Umbilical cord (tissue), 2 donors: ENCODE measurements around the gene CD72. TPM values are rescaled to one million over a fixed set of nuclear protein-coding genes. Genes with fewer than 3 reads are reported as not detected.
"Not testable (repeated sequence)": the region's sequence is repeated elsewhere in the genome, so short reads cannot be mapped to it uniquely, and the experiment has no call there.

Experiments
- DNase-seq: peaks from one replicate; pipeline ENCODE4 v3.0.0-alpha.2; 2015; ENCODE audit warnings: low spot score
- total RNA-seq: library from RNA; depleted of rRNA; stranded (reverse); fragments of >200 nt; gene quantifications from one replicate; pipeline ENCODE4 v1.2.3, GENCODE V29; 2014; ENCODE audit warnings: low replicate concordance; ENCODE audit not compliant: insufficient read depth

The CD72 gene
- total RNA-seq, 1 donor from 2014 or later = 2.6 TPM

- DNase-seq = no peak
Observed at GRCh38 chr9:35649431-35650340, 31.5 kb upstream of the CD72 start.

DNA sequence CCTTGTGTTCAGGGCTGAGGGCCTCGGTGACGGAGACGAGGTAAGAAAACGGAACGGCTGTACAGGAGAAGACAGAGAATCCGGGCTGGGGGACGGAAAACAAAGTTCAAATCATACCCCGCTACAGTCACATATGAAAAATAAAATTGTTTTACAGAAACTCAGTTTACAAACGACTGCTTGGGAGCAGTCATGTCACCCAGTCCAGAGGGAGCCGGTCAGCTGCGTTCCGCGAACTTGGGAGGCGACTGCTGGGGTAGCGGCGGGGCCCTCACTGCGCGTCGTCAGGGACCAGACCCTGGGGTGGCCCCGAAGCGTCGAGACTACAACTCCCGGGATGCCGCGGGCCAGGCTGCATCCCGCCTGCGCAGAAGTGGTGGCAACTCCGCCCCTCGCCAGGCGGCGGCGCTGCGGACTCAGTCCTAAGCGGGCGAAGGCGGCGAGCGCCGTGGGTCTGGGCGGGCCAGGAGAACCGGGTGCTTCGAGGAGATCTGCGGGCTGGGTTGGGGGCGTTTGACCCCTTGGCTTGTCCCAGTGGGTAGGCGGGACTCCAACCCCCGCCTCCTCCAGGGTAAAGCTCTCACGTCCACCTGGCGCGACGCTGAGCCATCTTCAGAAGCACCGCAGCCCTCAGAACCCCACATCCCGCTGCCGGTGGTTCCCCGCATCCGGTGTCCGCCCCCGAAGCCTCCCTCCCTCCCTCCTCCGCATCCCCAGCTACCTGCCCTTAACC is 28.5 kb upstream of the CD72 start:
- DNase-seq = peak; percentile 96

GRCh38 chr9:35646153-35646532 is 27.9 kb upstream of the CD72 start:
- DNase-seq = no peak

DNA sequence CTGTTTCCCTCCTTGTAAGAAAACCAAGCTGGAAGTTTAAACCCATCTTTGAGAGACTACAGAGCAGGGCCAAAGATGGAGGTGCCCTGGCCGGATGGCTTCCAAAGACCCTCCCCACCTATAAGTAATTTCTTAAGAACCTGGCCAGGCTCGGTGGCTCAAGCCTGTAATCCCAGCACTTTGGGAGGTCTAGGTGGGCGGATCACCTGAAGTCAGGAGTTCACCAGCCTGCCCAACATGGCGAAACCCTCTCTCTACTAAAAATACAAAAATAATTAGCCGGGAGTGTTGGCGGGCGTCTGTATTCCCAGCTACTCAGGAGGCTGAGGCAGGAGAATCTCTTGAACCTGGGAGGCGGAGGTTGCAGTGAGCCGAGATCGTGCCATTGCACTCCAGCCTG is 27.5 kb upstream of the CD72 start:
- DNase-seq = not testable (repeated sequence)

DNA sequence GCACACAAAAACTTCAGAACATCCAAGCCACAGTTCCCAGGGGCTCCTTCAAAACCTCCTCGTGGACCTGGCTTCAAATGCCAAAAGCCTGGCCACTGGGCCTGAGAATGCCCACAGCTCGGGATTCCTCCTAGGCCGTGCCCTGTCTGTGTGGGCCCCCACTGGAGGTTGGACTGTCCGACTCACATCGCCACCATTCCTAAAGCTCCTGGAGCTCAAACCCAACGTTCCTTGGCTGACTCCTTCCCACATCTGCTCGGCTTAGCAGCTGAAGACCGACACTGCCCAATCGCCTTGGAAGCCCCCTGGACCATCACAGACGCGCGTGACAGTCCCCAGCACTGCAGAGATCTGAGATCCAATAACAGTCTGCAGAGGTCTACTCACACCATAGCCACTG is 24.8 kb upstream of the CD72 start:
- DNase-seq = no peak

DNA sequence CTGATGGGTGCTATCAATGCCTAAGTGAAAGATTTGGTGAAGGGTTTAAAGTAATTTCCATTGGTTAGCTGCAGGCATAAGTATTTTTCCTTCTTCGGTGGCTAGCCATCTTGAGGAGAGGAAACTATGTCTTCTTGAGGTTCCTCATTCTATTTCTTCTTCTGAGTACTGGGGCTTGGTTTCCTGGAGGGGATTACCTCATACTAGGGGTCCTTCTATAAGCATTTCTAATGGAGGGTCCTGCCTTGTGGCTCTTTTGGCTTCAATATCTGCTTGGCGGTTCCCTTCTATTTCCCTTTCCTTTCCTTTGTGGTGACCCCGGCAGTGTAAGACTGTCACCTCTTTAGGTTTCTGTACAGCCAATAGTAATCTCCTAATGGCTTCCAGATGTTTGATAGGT is 23.3 kb upstream of the CD72 start:
- DNase-seq = not testable (repeated sequence)

- not testable (repeated sequence) for DNase-seq
Observed at GRCh38 chr9:35640431-35640830, 22.2 kb upstream of the CD72 start.

GRCh38 chr9:35639631-35640030 is 21.4 kb upstream of the CD72 start:
- DNase-seq = no peak

- not testable (repeated sequence) for DNase-seq
Observed at GRCh38 chr9:35639225-35639624, 21.0 kb upstream of the CD72 start.

DNA sequence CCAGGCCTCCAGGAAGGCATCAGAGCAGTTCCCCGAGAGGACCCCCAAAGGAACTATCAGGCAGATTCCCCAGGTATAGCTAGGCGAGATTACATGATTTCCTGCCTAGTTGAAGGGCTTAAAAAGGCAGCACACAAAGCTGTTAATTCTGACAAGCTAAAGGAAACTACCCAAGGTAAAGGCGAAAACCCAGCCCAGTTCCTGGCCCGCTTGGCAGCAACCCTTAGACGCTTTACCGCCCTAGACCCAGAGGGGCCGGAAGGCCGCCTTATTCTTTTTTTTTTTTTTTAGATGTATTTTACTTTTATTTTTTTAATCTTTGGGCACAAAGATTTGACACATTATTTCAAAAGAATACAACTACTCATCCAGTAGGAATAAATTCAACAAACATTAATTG is 20.5 kb upstream of the CD72 start:
- DNase-seq = not testable (repeated sequence)

GRCh38 chr9:35637427-35637955 is 19.3 kb upstream of the CD72 start:
- not testable (repeated sequence) for DNase-seq

DNA sequence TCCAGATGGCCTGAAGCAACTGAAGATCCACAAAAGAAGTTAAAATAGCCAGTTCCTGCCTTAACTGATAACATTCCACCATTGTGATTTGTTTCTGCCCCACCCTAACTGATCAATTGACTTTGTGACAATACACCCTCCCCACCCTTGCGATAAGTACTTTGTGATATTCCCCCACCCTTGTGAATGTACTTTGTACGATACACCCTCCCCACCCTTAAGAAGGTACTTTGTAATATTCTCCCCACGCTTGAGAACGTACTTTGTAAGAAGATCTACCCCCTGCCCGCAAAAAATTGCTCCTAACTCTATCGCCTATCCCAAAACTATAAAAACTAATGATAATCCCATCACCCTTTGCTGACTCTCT is 18.6 kb upstream of the CD72 start:
- not testable (repeated sequence) for DNase-seq

GRCh38 chr9:35636135-35636876 is 18.1 kb upstream of the CD72 start:
- no peak for DNase-seq

DNA sequence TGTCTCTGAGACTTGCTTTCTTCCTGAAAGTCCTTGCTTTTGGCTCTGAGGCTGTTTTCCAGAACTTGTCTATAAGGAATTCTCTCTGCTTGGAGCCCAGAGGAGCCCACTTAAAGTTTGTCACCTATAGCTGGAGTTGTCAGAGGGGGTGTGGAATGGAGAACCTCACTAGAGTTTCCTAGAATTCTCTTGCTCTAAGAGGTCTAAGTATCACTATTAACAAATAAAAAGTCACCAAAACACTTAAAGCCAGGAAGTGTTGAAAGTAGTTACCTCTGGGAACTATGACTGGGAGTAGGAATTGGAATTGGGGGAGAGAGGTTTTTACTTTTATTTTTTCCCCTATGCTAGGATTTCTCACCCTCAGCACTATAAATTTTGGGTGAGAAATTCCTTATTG is 17.5 kb upstream of the CD72 start:
- no peak for DNase-seq

GRCh38 chr9:35629597-35629996 is 11.4 kb upstream of the CD72 start:
- DNase-seq = no peak

GRCh38 chr9:35628389-35628991 is 10.3 kb upstream of the CD72 start:
- no peak for DNase-seq

GRCh38 chr9:35627575-35627974 is 9.4 kb upstream of the CD72 start:
- DNase-seq = no peak

- no peak for DNase-seq
Observed at GRCh38 chr9:35619800-35620158, 1.6 kb upstream of the CD72 start.

DNA sequence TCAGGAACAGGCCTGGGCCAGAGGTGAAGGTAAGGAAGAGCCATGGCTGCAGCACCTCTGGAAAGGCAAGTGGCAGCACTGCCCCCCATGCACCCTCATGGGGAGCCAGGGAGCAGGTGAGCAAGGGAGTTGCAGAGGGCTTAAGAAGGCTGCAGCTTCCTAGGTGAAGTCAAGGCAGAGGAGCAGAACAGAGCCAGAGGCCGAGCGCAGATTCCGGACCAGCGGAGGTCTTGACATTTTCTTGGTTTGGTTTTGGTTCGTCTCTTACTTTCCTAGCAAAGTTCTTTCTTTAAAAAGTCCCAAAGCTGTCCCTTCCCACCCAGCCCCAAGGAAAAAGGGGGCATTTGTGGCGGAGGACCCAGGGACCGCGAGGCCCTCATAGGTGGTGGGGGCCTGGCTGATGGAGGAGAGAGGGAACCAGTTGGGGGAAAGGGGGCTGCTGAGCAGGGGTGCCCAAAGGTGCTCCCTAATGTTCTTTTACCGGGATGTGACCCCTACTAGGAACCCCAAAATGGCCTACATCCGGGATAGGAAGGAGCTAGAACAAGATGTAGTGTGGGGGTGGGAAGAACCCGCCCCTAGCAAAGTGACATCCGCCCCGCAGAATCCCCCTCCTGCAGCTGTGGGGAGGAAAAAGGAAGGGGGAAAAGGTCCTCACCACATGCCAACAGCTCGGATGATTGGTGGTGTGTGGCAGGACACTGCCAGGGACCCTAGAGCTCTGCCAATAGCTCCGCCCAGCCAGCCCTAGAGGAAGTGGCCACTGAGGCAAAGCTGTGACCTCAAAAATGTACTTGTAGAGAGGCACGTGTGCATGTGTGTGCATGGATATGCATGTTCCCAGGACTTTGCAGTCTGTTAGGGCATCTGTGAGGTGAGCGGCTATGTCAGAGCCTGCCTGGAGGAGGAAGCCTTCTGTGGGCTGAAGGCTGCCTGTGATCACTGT is 914 bp upstream of the CD72 start:
- DNase-seq = no peak

- DNase-seq = no peak
Observed at GRCh38 chr9:35617548-35617947, 665 bp downstream of the CD72 start.
